Renal pelvis (tissue), 4 donors: ENCODE measurements around the gene JHY. TPM values are rescaled to one million over a fixed set of nuclear protein-coding genes. Genes with fewer than 3 reads are reported as not detected.

Experiments
- DNase-seq: peaks from one replicate; pipeline ENCODE4 v3.0.0-alpha.2; 2013
- polyA plus RNA-seq, 3 donors: library from polyadenylated mRNA; unstranded; fragments of 120-200 nt; gene quantifications; one replicate each; pipeline ENCODE4 v1.2.1, GENCODE V29; 2013; ENCODE audit not compliant: insufficient read length in 3 of 3

The JHY gene
- polyA plus RNA-seq, 3 donors: 11.0 to 12.5 (median 11.4) TPM

DNA sequence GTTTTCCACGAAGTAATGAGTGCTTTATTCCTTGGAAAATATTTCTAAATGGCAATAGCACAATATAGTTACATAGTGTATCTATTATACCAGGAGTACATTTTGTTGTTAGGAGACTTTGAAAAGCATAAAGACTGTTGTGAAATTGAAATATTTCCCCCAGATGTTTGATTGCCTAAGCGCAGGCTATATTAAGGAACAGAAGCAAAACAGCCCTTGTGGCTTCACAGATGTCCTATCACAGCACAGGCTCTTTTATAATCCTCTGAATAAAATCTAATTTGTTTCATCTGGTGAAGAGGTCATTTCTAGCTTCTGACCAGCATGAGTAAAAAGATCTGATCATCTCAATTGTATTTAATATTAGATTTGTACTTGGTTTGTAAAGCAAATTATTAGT, 50.9 kb downstream of the JHY start:
- DNase-seq: no peak

DNA sequence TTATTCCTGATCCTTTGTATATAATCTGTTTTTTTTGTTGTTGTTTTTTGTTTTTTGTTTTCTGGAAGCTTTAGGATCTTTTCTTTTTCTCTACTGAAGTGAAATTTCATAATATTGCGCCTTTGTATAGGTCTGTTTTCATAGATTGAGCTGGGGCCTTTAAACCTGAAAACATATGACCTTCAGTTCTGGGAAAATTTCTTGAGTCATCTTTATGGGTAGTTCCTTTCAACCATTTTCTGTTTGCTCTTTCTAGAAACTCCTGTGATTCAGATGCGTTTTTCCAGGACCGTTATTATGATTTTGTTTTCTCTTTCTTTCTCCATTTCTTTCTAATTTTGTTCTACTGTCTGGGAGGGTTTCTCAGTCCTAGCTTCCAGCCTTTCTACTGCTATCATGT, 55.4 kb downstream of the JHY start:
- DNase-seq: no peak

DNA sequence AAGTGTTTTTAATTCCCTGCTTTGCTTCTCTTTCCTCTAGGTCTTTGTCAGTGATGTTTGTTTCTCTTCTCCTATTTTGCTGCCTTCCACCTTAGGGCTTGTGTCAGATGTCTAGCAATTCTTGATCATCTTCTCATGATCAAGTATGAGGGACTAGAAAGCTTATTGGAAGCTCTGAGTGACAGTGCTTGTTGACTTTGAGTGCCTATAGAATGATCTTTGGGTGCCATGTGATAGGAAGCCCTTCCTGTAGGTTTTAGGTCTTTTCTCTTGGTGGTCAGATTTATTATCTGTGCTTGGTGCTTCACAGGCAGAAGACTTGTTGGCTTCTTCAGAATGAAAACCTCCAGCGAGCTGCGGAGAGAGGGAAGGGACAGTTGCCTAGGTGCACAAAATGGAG, 56.0 kb downstream of the JHY start:
- DNase-seq: no peak

DNA sequence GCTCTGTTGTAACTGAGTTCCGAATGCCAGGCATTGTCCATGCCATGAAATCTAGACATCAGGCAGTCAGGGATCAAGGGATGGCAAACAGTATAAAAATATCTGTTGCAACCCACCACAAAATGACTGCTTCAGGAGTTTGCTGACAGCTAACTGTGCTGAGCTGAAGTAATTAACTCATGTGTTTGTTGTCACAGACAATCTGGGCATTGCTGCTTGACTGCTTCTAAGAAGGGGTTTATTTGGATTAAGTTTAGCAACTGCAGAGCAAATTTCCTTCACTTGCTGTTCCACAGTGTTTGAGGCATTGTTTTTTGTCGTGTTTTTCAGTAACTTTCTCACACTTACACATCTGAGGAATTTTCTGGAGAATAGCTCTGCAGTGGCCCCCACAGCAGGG, 68.7 kb downstream of the JHY start:
- peak; percentile 20 for DNase-seq

DNA sequence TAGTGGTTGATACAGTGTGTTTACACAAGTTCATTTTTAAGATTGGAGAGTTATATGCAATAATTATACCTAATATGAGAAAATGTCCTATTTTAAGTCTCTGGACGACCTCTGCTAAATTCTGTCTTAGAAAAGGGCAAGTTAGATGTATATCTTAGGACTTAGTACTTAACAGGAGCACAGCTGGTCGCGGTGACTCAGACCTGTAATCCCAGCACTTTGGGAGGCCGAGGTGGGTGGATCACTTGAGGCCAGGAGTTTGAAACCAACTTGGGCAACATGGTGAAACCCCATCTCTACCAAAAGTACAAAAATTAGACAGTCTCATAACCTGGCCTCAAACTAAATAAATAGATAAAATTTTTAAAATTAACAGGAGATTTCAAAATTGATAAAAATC, 71.9 kb downstream of the JHY start:
- DNase-seq: no peak

DNA sequence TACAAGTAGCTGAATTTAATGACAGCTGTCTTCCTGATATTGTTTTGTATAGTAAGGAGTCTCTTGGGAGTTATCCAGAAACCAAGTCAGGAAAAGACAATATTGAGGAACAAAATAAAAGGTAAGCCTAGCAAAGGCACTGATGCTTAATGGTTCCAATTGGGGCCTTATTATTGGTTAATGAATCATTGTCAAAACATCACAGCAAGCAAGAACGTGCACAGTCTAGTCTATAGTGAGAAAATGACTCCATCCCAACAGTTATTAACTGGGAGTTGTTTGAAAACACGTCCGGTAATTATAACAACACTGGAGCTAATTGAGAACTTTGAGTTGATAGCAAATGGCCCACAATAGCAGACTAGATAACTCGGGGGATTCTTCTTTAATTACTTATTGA, 81.4 kb downstream of the JHY start:
- DNase-seq: no peak

DNA sequence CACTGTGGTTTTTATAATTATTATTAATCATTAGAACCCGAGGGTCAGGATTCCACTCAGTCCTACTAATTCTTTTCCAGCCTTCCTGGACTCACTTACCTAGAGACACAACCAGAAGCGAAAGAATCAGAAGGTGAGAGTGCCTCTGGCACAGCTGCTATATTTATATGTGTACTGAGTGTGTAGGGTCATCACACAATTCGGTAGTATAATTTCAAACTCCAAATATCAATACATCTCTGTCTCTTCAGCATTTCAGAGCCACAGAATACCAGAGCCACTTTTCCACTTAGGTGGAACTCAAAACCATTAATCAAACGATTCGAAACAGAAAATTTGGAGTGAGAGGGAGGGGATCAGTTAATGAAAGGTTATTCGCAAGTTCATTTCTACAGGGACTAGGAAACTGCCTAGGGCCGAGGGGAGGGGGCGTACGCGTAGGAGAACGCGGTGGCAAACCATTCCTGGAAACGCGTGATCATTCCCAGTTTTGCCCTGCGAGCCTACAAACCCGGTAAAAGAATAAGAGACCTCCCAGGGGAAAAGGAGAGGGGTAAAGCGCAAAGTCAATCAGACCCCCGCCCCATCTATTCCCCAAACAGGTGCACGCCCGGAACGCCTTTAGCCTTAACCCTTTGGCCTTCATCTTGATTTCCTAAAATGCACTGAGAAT, 93.6 kb downstream of the JHY start:
- DNase-seq: no peak

DNA sequence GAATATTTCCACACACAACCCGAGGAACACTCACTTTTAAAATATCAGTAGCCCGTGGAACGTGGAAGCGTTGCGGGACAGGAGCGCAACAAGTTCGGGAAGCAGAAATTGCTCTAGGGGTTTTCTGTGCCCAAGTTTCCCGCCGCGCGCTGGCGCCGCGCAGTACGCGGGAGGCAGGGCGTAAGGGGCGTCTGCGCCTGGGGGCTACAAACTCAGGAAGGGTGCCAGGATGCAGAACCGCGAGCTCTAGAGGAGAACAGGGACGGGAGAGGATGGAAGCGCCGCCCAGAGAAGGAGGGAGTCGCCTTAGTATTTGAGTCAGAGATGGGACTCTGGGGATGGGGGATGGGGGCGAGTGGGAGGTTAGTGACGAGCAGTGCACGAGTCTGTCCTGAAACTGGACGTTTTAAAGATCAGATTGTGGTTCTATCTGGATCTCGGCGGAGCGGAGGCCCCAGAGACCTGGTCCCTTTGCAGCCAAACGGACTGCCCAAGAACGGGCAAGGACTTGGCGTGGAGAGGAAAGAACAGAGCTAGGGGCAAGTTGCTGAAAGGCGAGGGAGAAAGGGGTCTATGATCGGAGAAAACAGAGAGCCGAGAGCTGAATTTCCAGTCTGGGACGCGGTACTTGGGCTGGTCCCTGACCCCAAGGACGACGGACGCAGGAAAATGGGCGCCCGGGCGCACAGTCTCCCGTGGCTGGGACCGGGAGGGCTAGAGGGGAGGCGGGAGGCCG, 94.3 kb downstream of the JHY start:
- DNase-seq: no peak

DNA sequence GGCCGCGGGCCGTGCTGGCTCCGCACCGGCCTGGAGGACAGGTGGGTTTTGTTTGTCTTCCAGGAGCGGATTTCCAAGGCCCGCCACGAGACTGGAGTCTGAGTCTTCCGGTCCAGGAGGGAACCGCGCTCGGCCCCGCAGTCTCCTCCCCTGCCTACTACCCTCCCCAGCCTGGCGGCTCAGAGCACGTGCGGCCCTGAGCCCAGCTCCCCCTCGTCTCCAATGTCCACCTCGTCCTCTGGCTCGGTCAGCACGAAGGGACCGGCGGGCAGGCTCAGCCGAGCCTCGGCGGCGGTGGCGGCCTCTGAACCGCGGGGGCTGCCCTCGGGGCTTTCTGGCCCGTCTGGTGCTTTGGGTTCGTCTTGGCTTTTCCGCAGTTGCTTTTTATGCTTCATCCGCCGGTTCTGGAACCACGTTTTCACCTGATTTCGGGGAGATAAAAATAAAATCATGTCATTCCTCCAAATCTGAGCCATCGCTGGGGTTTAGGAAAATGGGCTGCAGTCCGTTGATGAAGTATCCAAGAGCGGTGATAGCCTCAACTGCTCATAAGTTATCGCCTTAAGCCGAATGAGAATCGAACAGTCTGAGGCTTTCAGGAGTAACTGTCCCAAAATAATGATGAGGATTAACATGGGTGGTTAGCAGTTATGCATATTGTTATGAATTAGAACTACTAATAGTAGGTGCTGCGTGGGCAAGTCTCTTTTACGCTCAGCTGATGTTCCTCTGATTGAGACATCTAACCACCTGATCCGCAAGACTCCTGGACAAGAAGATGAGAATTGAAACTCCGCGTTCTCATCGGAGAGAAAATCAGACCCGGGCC, 95.1 kb downstream of the JHY start:
- DNase-seq: no peak

DNA sequence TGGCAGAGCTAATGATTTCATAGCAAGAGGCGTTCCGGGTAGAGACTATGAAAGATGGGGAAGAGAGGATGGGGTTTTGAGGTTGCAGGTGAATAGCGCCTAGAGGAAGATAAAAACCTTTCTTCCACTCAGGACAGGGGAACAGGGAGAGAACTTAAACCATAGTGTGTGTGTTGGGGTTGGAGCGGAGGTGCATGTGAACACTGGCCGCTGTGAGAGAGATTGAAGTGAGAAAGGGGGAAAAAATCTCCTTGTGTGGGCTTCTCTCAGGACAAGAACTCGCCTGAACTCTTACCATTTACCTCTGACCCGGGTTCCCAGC, 95.7 kb downstream of the JHY start:
- DNase-seq: no peak

DNA sequence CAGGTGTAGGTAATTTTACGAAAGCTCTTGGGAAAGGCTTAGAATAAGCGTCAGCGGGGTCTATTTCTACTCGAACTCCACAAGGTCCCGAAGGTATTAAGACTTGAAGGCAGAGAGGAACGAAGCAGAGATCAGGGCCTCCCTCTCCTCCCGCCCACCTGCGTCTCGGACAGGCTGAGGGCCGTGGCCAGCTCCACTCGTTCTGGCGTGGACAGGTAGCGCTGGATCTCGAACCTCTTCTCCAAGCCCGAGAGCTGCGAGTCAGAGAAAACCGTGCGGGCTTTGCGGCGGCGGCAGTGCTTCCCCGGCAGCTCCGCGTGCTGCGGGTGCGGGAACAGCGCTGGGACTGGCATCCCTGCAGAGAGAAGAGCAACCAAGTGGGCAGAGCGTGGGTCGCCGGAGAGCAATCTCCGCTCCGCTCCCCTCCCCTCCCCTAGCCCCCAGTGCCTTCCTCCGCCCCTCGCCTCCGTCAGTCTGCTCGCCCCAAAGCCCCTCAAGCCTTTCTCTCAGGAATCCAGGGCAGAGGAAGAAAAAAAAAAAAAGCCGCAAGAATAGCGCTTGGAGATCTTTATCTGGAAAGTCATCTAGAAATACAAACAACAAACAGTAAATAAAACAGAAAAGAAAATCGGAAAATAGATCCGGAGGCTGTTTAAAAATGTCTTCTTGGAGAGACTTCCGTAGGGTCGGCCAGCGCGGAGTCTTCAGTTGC, 96.7 kb downstream of the JHY start:
- DNase-seq: no peak

DNA sequence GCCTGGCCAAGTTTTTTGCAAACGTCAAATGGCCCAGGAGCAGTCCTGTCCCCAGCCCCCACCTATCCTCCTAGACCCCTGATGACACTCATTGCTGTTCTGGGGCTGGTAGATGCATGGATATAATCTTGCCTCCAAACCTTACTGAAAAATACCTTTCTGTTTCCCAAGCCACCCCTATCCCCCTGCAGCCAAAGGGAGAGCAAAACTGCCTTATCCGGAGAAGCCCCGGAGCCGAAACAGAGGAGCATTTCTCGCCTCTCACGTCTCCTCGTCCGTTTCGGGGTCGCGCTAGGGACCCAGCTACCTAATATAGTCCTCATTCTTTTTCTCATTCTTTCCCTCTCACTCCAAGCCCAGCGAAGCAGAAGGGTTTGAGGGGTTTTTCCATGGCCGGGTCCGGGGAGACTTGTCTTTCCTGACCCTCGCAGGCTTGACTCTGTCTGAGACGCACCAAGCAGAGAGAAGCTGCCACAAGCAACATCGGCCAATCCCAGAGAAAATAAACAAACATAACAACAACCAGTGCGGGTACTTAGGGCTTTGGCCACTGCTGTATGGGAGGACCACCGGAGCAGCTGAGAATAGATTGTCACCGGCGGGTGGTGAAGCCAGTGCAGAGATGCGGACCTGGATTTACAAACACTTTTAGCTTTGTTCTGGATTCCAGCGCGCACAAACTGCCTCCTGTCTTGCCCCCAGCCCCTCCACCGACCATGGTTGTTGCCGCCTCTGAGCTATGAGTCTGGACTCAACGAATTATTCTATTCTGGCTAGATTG, 97.4 kb downstream of the JHY start:
- DNase-seq: no peak

DNA sequence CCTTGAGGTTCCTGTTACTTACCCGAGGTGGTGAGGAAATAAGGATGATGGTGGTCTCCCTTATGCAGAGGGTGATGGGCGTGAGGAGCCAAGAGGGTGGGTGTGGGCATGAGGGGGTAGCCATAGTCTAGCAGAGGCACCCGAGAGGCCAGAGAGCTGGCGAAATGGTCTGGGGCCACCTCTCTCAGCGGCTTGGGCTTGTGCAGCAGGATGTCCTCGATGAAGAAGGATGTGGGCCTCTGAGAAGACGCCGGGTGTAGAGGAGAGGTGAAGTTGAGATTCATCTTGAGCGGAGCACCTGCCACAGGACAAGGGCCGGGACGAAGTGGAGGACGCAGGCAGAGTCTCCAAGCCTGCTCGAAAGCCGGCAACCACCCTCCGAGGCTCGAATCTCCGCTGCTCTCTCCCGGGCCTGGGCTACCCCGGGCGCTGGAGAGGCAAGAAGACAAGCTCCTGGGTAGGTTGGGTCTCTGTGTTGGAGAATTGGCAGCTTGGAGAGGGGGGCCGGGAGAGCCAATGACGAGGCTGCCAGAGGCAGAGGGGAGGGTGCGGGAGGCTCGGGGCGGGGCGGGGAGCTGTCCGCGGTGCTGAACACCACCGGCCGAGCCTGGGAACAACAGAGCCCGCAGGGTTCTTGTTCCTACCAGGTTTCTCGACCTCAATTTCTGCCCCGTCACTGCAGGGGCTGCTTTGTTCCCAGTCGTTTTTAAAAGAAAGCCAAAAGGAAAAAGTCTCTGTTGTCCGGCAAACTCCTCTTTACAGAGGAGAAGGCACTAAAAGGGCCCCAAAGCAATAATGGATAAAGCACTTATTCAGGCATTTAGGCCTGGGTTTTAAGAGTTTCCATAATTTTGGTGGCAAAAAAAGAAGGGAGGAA, 99.1 kb downstream of the JHY start, which contains the start of gene BSX:
TSS of gene BSX (minus strand) at position 447 of the 877 bp plus-strand sequence. CDS start at position 284, 163 bp downstream.
- peak; percentile 75 for DNase-seq

DNA sequence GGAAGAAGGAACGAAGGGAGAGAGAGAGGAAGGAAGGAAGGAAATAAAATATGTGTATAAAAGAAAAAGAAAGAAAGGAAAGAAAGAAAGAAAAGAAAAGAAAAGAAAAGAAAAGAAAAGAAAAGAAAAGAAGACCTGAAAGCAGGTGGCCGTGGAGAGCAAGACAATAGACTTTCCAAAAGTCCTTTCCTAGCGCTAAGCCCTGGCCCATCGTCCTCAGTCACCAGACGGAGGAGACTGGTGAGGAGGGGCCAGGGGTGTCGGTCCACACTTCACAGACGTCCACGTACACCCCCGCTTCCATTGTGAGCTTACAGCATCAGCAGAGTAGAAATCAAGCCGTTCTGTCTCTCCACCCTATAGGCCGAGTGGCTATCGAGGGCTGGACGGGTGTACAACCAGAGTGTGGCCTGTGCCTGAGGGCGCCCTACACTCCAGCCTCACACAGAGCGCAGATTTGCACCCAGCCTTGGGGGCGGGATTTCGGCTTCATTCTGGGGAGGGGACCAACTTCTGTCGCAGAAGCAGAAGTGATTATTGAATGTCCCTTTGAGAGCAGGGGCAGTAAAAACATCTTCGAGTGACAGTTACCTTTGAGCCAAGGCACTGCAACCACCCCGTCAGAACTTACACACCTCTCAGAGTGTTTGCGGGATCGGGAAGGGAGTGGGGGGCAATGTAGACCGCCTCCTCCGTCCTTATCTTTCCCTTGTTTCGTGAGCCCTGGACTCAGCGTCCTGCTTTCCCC, 101.1 kb downstream of the JHY start:
- no peak for DNase-seq

DNA sequence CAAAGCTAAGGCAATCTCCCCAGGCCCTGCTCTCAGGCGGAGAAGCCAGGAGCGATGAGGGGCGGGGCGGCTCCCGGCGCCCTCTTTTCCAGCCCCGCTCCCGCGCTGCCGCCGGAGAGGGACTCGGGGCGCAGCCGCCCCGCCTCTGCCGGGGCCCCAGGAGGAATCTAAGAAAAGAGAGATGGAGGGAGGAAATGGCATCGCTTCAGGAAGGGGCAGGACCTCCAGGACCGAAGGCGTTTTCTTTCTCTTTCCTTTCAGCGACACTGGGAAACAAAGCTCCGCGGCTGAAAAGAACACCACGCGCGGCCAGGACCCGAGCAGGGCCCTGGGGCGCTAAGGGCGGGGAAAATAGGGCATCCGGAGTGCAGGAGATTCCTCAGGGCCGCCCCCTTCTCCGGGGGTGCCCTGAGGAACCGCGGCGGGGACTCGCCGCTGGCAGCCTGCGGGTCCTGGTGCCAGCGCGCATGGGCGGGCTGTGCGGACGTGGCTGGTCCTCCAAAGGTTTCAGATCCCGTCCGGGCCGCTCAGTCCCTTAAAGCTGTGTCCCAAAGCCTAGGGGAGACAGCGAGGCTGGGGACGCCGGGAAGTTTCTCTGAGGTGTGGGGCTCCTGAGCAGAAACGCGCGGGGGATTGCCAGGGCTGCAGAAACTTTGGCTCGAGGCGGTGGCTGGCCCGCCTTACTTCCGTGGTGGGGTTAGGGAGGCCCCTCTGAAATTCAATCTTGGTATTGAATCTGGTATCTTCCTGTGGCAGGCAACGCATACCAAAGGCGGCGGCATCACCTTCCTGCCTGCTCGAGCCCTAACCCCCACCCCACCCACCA, 101.8 kb downstream of the JHY start:
- no peak for DNase-seq

DNA sequence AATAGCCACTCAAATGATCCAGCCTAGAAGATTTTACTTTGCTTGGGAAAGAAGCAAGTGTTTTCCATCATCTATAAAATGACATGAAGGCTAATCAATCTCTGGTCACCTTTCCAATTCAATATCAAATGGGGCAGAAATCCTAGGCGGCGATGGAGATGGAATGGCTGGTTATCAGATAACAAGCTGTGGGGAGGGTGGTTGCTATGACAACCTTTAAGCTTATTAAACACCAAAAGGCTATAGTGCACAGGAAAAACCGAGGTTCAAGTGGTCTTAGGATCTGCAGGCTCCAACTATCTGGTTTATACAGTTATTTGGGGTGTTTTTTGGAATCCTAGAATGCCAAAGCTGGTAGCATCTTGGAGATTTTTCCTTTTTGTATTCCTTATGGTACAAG, 113.0 kb downstream of the JHY start:
- DNase-seq: no peak

DNA sequence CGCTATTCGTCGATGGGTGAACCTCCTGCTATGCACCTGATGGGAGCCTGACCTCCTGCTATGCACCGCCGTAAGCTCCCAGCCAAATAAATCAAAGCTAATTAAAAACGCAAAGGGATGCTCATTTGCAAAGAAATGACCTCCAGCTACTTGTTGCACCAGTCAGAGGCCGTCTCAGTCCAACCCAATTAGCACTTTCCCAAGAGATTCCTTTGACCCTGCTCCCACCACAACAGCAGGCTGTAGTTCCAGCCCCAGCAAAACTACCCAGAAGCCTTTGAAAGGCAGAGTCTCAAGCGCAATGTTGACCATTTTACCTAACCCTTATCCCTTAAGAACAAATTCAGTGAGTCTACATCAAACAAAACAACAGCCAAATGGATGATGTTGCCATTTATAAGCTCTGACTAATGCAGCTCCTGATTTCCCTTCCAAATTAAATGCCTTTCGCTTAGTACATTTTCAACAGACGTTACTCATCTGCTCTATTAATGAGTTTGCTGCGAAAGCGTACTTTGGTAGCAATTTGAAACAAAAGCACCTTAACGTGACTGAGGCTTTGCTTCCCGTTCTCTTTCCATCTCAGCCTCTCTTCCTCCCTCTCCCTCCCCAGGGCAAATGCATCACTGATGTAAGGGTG, 116.3 kb downstream of the JHY start:
- DNase-seq: no peak

DNA sequence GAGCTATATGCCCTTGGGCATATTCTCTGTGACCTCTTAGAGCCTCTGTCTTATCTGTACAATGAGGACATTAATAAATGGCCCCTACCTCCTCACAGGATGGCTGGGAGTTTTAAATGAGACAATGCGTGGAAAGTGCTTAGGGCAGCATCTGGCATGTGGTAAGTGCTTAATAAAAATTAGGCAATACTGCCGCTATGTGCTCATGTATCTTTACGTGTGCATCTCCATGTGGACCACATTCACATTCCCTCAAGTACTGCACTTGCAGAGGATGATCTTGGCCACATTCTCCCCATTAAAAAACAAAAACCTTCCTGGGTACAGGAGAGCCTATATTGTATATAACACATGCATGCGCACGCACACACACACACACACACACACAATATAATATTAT, 118.2 kb downstream of the JHY start:
- no peak for DNase-seq
